PC-9 (cell line): ENCODE measurements around the gene WAPL. TPM values are rescaled to one million over a fixed set of nuclear protein-coding genes. Genes with fewer than 3 reads are reported as not detected.
A peak's percentile ranks its signal among the peaks of the same experiment; 100 is the strongest.

Experiments
- BruUV-seq: library from RNA; stranded (reverse); fragments of 400-500 nt; replicated peaks from 2 replicates; lab custom pipeline; 2021; lab: Mats Ljungman, UMichigan
- CTCF ChIA-PET: fragments of 300-600 bp; sonication (Branson Sonifier 250); formaldehyde crosslinking; loops from one replicate; lab custom pipeline; 2022; ENCODE audit warnings: antibody characterized with exemption; lab: Charles Lee
- POLR2A ChIA-PET: fragments of 300-600 bp; sonication (Branson Sonifier 250); formaldehyde crosslinking; loops from one replicate; lab custom pipeline; 2022; ENCODE audit warnings: antibody characterized with exemption; ENCODE audit not compliant: unreplicated experiment; lab: Charles Lee
- DNase-seq, 2 experiments: peaks; one replicate each; pipeline versions ENCODE4 v3.0.0 to v3.0.0-alpha.2; 2015 to 2022; ENCODE audit warnings: mixed read lengths in 1 of 2
- H2AFZ ChIP-seq: fragments of 200-600 bp; sonication (generic); 2 replicates; pipeline ENCODE4 v1.8.1; 2017; ENCODE audit warnings: antibody characterized with exemption
- H3F3A ChIP-seq: fragments of 200-600 bp; sonication (generic); 2 replicates; pipeline ENCODE4 v1.8.1; 2017; ENCODE audit warnings: antibody characterized with exemption, mild to moderate bottlenecking, low read depth; ENCODE audit not compliant: insufficient read depth
- H3K27ac ChIP-seq: fragments of 200-600 bp; sonication (generic); 2 replicates; pipeline ENCODE4 v1.6.1; 2016; ENCODE audit warnings: mixed run types
- H3K27me3 ChIP-seq: fragments of 200-600 bp; sonication (generic); 2 replicates; pipeline ENCODE4 v1.6.1; 2016; ENCODE audit warnings: low read depth, mixed run types; ENCODE audit not compliant: insufficient read depth
- H3K36me3 ChIP-seq: fragments of 200-600 bp; sonication (generic); 2 replicates; pipeline ENCODE4 v1.6.1; 2016; ENCODE audit warnings: low read depth, mixed run types
- H3K4me1 ChIP-seq: fragments of 200-600 bp; sonication (generic); replicated peaks from 2 replicates; pipeline ENCODE4 v1.6.1; 2016; ENCODE audit warnings: mixed run types; ENCODE audit not compliant: insufficient read depth
- H3K4me2 ChIP-seq: fragments of 200-600 bp; sonication (generic); 2 replicates; pipeline ENCODE4 v1.6.1; 2017; ENCODE audit warnings: mixed run types
- H3K4me3 ChIP-seq: fragments of 200-600 bp; sonication (generic); 2 replicates; pipeline ENCODE4 v1.6.1; 2016; ENCODE audit warnings: mixed run types
- H3K79me2 ChIP-seq: fragments of 200-600 bp; sonication (generic); 2 replicates; pipeline ENCODE4 v1.6.1; 2017; ENCODE audit warnings: low read depth, mixed run types
- H3K9me2 ChIP-seq: fragments of 200-600 bp; sonication (generic); 2 replicates; pipeline ENCODE4 v1.8.1; 2017; ENCODE audit warnings: mild to moderate bottlenecking; ENCODE audit not compliant: insufficient read depth
- H3K9me3 ChIP-seq: fragments of 200-600 bp; sonication (generic); 2 replicates; pipeline ENCODE4 v1.8.1; 2016; ENCODE audit warnings: low read depth; ENCODE audit not compliant: insufficient read depth
- H4K20me1 ChIP-seq: fragments of 200-600 bp; sonication (generic); 2 replicates; pipeline ENCODE4 v1.8.1; 2017; ENCODE audit not compliant: insufficient read depth
- EZH2 ChIP-seq: fragments of 200-600 bp; sonication (generic); IDR thresholded peaks from 2 replicates; pipeline ENCODE4 v1.8.0; 2017; ENCODE audit warnings: antibody characterized with exemption, low read depth
- intact Hi-C: fragments of 100-400 bp; cut with micrococcal nuclease; formaldehyde crosslinking; loops from one replicate; pipeline ENCODE4 v1.10.0; 2022; ENCODE audit not compliant: unreplicated experiment
- total RNA-seq: library from RNA; stranded (reverse); gene quantifications from 2 replicates; pipeline ENCODE4 v1.2.3, GENCODE V29; 2021
- TF ChIP-seq, protein P1 (sequence below): fragments of 200-600 bp; sonication (generic); conservative IDR thresholded peaks from 2 replicates; pipeline ENCODE4 v1.6.1; 2017; ENCODE audit warnings: mixed run types, antibody characterized with exemption, mild to moderate bottlenecking, moderate library complexity

Gene WAPL
- total RNA-seq, 1 experiment from 2014 or later = 20.9 TPM

DNA sequence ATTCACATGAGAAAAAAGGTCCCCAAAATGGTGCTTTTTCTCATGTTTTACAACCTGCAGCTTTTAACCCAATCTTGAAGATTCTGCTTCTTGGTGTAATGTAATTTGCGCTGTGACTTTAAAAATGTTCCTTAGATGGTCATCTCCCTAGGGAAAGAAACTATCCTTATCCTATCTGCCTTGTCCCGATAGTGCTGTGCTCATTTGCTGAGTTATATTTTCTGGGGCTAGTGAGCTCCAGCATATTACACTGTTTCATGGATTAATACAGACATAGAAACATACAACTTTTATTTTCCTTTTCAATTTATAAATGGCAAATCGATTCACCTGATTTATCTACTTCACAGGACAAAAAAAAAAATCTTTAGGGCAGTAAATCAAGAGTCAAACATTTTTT lies 2.8 kb downstream of the WAPL start:
- peak overlapping the region; percentile 89; the same call in 1 of the 2 replicates for H3K4me2 ChIP-seq
- no peak overlapping the region for H3K4me3 ChIP-seq
- no peaks in the 10 kb centered on the region for H3F3A ChIP-seq
- BruUV-seq = no TSS peak
- intact Hi-C loops = no loop called here
- no peaks in the 10 kb centered on the region for H3K9me3 ChIP-seq
- H3K36me3 ChIP-seq = peaks cover 14% of the 10 kb centered on the region; the same call in 1 of the 2 replicates
- POLR2A ChIA-PET = no interaction called here
- H3K27ac ChIP-seq = no peak overlapping the region
- H2AFZ ChIP-seq = no peak overlapping the region
- H4K20me1 ChIP-seq = peaks cover 42% of the 10 kb centered on the region
- H3K4me1 ChIP-seq = peaks cover 28% of the 10 kb centered on the region
- CTCF ChIA-PET = no interaction called here
- TF ChIP-seq EZH2 = no peak
- TF ChIP-seq, protein P1, sequence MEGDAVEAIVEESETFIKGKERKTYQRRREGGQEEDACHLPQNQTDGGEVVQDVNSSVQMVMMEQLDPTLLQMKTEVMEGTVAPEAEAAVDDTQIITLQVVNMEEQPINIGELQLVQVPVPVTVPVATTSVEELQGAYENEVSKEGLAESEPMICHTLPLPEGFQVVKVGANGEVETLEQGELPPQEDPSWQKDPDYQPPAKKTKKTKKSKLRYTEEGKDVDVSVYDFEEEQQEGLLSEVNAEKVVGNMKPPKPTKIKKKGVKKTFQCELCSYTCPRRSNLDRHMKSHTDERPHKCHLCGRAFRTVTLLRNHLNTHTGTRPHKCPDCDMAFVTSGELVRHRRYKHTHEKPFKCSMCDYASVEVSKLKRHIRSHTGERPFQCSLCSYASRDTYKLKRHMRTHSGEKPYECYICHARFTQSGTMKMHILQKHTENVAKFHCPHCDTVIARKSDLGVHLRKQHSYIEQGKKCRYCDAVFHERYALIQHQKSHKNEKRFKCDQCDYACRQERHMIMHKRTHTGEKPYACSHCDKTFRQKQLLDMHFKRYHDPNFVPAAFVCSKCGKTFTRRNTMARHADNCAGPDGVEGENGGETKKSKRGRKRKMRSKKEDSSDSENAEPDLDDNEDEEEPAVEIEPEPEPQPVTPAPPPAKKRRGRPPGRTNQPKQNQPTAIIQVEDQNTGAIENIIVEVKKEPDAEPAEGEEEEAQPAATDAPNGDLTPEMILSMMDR = no peak
- peaks cover 94% of the 10 kb centered on the region for H3K79me2 ChIP-seq
- no peaks in the 10 kb centered on the region for H3K9me2 ChIP-seq
- no peaks in the 10 kb centered on the region for H3K27me3 ChIP-seq
- DNase-seq = no peak

DNA sequence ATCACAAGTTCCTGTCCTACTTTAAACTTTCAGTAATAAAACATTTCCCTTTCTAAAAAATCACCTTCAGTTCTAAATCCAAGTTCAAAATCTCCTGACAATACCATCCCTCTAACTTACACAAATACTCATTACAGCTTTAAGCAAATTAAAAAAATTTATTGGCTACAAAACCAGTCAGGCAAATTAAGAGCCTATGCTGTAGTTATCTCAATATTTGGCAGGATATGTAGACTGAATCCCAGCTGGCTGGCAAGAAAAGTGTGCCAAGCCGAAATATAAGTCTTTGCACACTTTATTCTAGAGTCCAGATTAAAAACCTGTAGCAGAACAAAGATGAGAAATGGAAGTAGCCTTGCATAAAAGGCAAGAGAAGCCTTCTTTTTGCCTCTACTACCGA lies 9.5 kb downstream of the WAPL start:
- H3K79me2 ChIP-seq = peaks cover 77% of the 10 kb centered on the region
- no peaks in the 10 kb centered on the region for H3K9me2 ChIP-seq
- no peaks in the 10 kb centered on the region for H3K27me3 ChIP-seq
- ChIA-PET CTCF (no interaction called here), POLR2A (interaction anchor here (0.6 kb wide), 1 partner anchor 63 kb away, joined by 6 read pairs; no protein-coding TSS in a partner anchor)
- DNase-seq = no peak
- no TSS peak for BruUV-seq
- no peaks in the 10 kb centered on the region for H3K9me3 ChIP-seq
- no peak overlapping the region for H3K4me3 ChIP-seq
- no peaks in the 10 kb centered on the region for H3K4me1 ChIP-seq
- peaks cover 43% of the 10 kb centered on the region for H4K20me1 ChIP-seq
- no peak overlapping the region for H3K4me2 ChIP-seq
- H3F3A ChIP-seq = no peaks in the 10 kb centered on the region
- intact Hi-C loops = no loop called here
- no peak overlapping the region for H3K27ac ChIP-seq
- TF ChIP-seq, protein P1 = no peak
- peaks cover 7% of the 10 kb centered on the region; the same call in 1 of the 2 replicates for H3K36me3 ChIP-seq
- no peak overlapping the region for H2AFZ ChIP-seq

DNA sequence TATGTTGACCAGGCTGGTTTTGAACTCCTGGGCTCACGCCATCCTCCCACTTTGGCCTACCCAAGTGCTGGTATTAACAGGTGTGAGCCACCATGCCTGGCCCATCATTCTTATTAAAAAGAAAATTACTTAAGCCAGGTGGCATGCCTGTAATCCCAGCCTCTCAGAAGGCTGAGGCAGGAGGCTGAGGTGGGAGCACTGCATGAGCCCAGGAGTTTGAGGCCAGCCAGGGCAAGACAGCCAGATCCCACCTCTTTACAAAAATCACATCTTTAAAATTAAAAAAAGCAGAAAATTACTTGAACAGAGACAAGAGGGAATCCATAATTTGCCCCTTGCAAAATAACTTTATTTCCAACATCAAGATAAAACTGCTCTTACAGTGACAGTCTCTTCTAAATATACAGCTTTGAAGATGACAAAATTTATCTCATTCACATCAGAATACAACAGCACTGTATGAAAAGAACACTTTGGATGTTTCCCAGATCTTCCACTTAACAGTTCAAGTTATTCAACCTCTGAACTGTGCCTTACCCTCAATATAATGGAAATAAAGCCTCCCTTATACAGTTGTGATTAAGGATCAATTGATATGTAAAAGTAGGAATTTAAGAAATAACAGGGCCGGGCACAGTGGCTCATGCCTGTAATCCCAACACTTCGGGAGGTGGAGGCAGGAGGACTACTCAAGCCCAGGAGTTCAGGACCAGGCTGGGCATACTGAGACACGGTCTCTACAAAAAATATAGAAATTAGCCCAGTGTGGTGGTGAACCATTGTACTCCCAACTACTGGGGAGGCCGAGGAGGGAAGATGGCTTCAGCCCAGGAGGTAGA lies 10.3 kb downstream of the WAPL start:
- Histone ChIP-seq H3K27me3 (no peaks in the 10 kb centered on the region), H4K20me1 (peaks cover 48% of the 10 kb centered on the region), H3K4me1 (no peaks in the 10 kb centered on the region), H3K27ac (no peak overlapping the region), H3K9me3 (no peaks in the 10 kb centered on the region), H3F3A (no peaks in the 10 kb centered on the region), H3K4me3 (no peak overlapping the region), H3K36me3 (no peaks in the 10 kb centered on the region), H3K79me2 (peaks cover 68% of the 10 kb centered on the region), H3K4me2 (no peak overlapping the region), H3K9me2 (no peaks in the 10 kb centered on the region), H2AFZ (no peak overlapping the region)
- intact Hi-C loops = no loop called here
- POLR2A ChIA-PET = no interaction called here
- CTCF ChIA-PET = no interaction called here
- no peak for TF ChIP-seq EZH2
- TF ChIP-seq, protein P1 = no peak
- BruUV-seq = no TSS peak
- DNase-seq = no peak
